OCI-LY7 (cell line): Measurements from ENCODE around the gene SELPLG.

Experiments
- CTCF ChIP-seq: fragments of 200-600 bp; sonication (generic); conservative IDR thresholded peaks from 2 replicates; pipeline ENCODE4 v1.5.1; 2014; ENCODE audit warnings: mild to moderate bottlenecking, antibody characterized with exemption, low read length, moderate library complexity, mixed read lengths
- EZH2phosphoT487 ChIP-seq: fragments of 200-600 bp; sonication (generic); IDR thresholded peaks from 2 replicates; pipeline ENCODE4 v1.6.1; 2018; ENCODE audit warnings: low read depth, borderline replicate concordance, mild to moderate bottlenecking, mixed run types, antibody characterized with exemption, low read length, moderate library complexity, mixed read lengths

GRCh38 chr12:108678104-108678730, 44.5 kb upstream of the SELPLG start:
- TF ChIP-seq CTCF, result no peak
- TF ChIP-seq EZH2phosphoT487, result no peak
